Middle frontal gyrus (tissue), 1 donor: ENCODE results near the gene KIF6.

Source experiments
- DNase-seq: peaks from one replicate; pipeline ENCODE4 v3.0.0-alpha.2; 2015; ENCODE audit warnings: low spot score; ENCODE audit errors: extremely low spot score

The KIF6 gene

DNA sequence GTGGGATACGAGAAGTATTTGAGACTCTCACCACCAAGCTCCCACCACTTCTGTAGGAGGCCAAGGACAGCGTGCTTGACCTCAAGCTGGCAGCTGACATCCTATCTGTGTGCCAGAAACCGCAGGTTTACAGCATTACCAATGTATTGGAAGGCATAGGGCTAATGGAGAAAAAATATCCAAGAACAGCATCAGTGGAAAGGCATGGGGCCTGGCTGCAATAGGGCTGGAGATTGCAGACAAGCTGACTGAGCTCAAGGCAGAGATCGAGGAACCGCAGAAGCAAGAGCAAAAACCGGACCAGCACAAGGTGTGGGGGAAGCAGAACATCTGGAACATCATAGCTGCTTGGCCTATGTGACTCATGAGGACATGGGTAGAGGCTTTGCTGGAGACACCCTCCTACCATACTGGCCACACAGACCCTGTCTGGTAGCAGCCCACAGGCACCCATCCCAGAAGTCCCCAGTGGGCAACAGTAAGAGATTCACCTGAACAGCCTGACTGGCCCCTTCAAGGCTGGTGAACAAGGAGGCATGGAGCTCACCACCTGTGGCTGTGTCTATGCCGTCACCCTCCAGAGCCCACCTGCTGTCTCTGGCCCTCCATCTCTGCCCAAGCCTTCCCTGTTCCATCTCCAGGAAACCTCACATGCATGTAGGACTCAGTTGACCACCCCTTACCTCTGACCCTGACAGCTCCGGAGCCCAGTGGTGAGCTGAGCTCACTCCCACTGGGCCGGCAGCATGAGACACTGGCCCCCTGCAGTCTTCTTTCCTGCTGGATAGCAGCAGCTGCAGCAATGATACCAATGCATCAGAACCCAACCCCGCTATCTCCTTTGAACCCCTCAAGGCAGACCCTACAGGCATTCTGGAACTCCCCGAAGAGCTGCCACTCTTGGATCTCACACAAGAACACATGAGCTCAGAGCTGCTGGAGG is 171.1 kb downstream of the KIF6 start:
- DNase-seq, result no peak

DNA sequence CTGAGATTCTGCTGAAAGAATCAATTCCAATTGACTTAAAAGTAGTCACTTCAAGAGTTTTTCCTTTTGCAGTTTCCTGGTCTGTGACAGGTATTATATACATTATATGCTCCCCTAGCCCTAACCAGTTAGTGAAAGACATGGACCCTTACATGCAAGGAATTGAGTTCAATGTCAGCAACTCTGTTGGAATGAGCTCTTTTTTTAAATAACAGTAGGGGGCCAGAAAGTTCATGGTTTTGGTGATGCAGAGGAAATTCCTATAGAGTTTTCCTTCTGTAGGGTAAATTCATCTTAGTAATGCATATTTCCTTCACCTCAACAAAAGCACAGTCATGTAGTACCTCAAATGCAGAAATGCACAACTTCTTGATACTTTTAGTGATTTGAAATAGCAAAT is 172.2 kb downstream of the KIF6 start:
- DNase-seq, result no peak

DNA sequence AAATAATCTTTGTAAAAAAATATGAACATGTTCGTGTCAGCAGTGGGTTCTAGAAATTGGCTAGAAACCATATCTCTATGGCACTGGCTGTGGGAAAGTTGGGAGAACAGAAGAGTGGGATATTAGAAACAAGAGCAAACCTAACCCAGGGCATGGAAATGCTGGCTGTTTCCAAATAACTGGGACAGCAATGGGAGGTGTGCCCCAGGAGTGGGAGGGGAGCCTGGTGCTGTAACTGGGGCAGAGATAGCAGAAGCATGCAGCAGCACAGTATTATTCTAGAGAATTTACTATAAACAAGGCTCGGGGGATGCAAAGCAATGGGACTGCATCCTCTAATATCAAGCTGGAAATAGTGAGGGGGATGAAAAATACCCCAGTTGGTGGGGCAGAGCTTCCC is 175.0 kb downstream of the KIF6 start:
- no peak for DNase-seq

DNA sequence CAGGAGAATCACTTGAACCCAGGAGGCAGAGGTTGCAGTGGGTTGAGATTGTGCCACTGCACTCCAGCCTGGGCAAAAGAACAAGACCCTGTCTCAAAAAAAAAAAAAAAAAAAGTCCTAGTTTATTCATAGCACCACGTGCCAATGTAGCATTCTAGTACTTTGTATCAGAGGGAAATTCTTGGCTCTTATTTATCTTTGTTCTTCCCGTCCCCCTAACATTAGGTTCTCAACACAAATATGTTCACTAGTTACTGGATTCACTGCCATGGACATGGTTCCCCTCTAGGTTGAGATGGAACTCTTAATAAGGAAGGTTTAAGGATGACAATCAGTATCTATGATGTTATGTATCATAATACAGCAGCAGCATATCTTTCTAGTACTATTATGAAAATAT is 178.5 kb downstream of the KIF6 start:
- no peak for DNase-seq

DNA sequence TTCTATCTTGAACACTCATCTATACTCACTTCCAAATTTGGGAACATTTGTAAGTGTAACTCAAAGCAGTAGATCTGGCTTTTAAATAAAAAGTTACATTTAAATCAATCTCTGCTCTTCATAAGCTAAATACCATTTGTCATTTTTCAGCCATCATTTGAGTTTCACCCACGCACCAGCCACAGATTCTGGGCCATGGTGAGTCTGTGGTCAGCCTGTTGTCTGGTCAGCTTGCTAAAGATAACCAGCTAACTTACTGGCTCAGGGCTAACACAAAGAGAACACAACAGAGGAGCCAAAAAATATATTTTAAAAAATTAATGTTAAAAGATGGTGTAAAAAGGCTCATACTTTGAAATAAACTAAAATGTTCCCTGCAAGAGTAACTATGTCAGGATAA is 181.3 kb downstream of the KIF6 start:
- DNase-seq, result no peak

DNA sequence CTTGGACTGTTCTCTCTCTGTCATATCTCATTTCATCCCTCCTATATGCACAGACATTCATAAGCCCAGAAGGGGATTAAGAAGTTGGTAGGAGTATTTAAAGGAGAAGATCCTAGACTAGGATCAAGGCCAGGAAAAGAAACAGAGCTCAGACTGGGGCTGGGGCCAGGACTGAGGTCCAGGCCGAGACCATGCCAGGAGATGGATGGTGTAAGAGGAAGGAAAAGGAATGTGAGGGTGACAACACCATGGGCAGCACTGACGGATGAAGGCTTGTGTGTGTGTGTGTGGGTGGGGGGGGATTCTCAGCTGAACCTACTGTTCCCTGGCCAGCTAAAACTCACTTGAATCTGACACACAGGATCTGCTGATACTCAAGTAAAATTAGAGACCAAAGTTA is 182.1 kb downstream of the KIF6 start:
- no peak for DNase-seq

DNA sequence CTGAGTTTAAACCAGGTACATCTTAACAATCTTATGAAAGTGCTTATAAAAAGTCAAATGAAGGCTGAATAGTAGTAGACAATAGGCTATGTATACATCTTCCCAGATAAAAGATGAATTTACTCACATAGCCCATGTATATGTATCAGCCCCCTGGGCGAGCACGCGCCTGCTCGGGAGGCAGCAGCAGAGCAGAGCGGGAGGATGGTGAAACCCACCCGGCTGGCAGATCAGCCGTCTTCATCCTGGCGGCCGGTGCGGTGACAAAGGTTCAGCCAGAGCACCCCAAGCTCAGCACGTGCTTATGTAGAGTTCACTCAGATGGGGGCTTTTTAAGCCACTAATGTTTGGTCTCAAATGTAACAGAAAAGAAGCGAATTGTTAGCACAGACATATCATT is 184.8 kb downstream of the KIF6 start:
- no peak for DNase-seq

DNA sequence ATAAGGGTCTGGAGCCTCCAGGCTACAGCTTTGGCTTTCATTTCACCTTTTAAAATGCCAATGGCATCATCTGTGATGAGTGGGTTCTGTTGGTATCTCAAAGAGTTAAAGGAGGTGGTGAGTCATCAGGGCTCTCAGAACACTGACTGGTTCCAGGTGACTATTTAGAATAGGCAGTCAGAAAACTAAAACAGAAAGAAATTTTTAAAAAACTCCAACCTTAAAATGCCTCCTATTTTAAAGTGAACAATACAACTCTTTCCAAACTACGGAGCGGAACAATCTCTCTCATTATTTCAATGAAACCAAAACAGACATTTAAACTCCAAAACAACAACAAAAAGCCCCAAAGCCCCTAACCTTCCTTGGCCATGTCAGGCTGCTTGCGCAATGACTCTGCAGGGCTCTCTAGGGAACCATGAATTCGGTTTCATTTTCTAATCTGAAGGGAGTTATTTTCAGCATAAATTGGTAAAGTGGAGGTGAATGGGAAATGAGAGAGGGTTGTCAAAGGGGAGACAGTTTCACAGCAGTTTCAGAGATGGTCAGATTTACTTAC is 194.9 kb downstream of the KIF6 start:
- no peak for DNase-seq

DNA sequence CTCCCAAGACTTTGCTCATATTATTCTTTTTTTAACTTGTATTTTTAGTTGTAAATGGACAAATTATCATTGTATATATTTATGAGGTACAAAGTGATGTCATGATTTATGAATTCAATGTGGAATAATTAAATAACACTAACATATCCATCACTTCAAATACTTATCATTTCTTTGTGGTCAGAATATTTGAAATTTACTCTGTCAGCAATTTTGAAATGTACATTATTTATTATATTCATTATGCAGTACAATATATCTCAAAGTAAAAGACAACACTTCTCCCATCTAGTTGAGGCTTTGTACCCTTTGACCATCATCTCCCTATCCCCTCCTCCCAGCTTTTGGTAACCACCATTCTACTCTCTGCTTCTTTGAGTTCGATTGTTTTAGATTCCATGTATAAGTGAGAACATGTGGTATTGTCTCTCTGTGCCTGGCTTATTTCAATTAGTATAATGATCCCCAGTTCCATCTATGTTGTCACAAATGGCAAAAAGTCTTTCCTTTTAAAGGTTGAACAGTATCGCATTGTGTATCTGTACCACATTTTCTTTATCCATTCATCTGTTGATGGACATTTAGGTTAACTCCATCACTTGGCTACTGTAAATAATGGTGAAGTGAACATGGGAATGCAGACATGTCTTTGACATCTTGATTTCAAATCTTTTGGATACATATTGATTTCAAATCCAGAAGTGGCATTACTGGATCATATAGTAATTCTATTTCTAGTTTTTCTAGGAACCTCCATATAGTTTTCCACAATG is 197.2 kb downstream of the KIF6 start:
- no peak for DNase-seq

DNA sequence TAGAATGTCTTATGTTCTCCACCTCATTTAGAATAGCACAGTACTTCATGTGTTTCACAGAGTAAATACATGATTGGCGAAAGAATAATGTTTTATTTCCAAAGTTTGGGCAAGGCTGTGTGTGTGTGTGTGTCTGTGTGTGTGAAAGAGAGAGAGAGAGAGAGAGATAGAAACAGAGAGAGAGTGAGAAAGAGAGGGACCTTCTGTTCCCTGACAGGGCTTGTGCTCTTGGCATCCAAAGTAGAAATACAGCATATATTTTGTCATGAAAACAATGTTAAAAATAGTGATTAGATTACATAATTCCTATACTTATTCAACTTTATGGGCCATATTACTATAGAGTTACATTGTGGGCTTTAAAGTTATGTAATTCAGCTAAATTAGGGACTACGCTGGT is 201.2 kb downstream of the KIF6 start:
- DNase-seq, result no peak

DNA sequence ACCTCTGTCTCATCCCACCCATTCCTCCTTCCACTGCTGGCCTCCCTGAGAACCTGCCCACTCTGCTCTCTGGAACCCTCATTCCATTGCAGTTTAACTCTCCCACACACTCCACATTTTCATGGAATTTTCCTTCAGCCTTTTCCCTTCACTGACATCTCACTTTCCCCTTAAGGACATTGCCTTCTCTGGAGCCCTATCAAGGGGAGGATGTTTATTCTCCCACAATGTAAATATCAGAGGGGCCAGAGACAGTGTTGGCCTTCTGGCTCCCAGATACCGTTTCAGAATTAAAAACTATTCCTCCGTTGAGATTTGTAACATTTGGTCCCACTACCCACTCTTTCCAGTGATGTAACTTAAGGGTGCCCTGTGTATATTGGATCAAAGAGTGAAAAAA is 203.2 kb downstream of the KIF6 start:
- DNase-seq, result no peak

DNA sequence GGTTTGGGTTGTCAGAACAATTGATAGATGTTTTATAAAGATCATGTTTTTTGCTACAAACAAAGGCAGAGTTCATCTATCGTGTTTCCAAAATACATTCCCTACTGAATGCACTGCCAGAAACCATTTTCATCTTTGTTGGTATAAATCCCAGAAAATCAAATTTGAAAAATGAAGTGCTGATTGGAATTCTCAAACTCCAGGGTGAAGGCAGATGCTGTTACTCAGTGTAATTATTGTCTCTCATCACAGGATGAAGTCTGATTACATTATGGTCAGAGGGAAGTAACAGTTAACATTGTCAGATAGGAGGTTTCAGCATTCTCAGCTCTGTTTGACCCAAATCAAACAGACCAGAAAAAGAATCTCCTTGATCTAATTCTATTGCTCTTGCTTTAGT is 204.3 kb downstream of the KIF6 start:
- no peak for DNase-seq

DNA sequence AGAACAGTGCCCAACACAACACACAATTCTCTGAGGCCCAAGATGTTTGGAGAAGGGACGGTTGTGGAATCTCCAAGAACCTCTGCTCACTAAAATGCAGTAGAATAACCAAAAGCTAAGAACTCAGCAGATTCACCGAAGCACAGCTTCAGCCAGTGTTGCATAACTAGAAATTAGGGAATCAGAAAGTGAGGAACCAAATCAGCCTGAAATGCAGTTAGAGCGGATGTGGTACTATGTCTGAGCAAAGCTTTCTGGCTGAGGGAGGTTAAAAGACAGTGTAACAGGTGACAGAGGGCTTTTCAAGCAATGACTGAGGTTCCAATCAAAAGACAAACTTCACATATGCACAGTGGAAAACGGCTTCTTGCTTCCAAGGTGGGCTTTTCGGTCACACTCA is 204.8 kb downstream of the KIF6 start:
- DNase-seq, result no peak

DNA sequence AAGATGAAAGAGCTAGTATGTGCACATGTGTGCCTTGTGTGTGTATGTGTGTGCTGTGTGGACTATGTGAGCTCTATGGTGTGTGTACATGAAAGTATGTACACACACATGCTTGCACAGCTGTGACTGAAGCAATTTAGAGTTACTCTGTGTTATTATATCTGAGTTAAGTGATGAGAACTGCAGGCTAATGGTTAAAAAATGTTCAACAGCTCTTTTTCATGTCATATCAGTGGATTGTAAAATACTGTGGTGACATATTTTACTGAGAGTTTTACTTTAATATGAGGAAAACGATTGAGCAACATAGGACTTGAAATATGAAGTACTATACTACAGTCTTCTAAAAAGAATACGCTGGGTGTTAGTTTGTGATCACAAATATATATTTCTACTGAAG is 207.0 kb downstream of the KIF6 start:
- DNase-seq, result no peak

DNA sequence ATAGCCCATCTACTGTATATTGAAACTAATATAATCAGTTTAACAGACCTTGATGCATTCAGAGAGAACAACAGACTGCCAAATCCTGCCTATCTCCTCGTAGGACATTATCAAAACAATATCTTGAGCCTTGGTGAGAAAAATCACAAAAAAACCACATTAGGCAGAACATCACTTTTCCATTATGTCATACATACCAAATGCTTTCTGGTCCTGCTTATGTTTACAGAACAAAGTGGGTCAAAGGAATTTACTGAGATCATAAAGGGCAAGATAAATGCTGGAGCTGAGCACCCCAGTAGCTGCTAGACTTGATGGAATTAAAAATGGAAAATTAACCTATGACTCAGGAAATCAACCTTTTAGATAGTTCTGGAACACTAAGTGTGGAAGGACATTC is 207.5 kb downstream of the KIF6 start:
- no peak for DNase-seq

DNA sequence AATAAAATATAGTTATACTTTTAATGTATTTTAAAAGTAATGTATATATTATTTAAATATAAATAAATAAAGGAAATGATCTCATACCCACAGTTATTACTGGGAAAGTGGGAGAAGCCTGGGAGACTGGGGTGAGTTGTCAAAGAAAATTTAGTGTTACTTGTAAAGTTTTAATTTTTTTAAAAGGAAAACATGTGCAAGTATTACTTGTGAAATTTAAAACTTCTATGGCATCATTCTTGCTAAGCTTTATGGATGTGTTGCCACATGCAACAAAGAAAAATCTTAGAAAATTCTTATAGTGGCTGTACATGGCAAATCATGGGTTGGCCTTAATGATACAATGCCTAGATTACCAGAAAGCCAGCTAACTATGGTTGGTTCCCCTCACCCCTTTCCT is 208.7 kb downstream of the KIF6 start:
- no peak for DNase-seq

DNA sequence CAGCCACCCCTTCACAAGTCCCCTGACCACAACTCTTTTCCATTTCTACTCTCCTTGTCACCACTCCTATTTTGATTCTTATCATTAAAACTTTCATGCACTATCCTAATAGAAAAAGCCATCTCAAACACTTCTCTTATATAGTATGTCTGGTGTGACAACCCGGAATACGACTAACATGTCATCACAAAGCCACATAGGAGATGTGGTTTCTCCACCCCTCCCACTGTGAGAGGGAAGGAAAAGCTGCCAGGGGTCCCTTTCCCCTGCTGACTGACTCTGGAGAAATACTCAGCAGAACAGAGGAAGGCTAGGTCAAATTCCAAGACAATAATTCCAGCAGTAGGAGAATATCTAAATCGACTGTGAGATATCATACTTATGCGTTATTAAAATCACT is 209.7 kb downstream of the KIF6 start:
- no peak for DNase-seq

DNA sequence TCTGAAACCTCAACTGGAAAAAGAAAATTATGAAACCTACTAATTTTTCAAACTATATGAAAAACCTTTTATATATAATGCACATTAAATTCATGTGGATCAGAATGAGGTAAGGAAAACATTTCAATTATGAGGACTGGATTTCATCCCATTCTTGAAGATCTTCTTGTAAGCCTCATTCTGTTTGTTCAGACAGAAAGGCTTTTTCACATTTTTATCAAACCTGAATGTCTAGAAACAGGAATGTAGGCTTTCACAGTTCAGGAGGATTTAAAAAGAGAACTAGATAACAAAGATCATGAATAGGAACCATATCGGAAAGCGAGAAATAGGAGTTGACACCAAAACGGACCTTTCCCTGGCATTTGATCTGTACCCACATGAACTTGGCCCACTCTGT is 210.2 kb downstream of the KIF6 start:
- DNase-seq, result no peak

DNA sequence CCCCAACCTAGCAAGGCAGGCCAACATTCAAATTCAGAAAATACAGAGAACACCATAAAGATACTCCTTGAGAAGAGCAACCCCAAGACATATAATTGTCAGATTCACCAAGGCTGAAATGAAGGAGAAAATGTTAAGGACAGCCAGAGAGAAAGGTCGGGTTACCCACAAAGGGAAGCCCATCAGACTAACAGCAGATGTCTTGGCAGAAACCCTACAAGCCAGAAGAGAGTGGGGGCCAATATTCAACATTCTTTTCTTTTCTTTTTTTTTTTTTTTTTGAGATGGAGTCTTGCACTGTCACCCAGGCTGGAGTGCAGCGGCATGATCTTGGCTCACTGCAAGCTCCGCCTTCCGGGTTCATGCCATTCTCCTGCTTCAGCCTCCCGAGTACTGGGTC is 215.4 kb downstream of the KIF6 start:
- DNase-seq, result peak; percentile 98

DNA sequence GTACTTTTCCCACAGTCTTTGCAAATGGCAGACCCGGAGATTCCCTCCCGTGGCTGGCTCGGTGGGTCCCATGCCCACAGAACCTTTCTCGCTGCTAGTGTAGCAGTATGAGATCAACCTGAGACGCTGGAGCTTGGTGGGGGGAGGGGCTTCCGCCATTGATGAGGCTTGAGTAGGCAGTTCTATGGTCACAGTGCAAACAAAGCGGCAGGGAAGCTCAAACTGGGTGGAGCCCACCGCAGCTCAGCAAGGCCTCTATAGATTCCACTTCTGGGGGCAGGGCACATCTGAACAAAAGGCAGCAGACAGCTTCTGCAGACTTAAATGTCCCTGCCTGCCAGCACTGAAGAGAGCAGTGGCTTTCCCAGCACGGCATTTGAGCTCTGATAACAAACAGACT is 216.7 kb downstream of the KIF6 start:
- no peak for DNase-seq

DNA sequence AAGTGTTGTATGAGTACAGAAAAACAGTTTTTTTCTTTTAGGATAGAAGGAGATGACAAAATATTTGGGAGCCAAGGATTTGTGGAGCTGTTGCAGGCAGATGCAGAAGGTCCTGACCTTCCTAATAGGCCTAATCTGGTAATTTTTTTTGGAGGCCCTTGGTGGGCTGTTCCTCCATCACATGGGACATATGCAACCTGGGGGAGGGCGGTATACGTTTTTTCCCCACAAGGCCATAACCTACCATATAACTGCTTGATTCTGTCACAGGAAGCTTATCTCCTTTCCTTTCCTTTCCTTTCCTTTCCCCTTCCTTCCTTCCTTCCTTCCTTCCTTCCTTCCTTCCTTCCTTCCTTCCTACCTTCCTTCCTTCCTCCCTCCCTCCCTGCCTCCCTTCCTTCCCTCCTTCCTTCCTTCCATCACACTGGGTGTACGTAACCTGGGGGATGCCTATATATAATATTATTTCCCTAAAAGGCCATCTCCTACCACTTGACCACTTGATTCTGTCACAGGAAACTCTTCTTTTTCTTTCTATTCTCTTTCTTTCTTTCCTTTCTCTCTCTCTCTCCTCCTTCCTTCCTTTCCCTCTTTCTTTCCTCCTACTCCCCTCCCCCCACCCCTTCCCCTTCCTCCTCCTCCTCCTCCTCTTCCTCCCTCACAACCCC is 217.7 kb downstream of the KIF6 start:
- no peak for DNase-seq
